Retinal pigment epithelial cell (primary cell): ENCODE measurements around the gene CPNE6.

ENCODE experiments used
- DNase-seq: peaks from one replicate; pipeline ENCODE4 v3.0.0-alpha.2; 2010; ENCODE audit warnings: low read depth
- H3K4me3 ChIP-seq: 2 replicates; pipeline ENCODE4 v1.5.1; 2011; ENCODE audit warnings: mild to moderate bottlenecking, low read length, control low read depth, moderate library complexity
- TF ChIP-seq, protein P1 (sequence below): conservative IDR thresholded peaks from 2 replicates; pipeline ENCODE4 v1.5.1; 2011; ENCODE audit warnings: low read depth, low read length, control low read depth, inconsistent platforms

The CPNE6 gene

DNA sequence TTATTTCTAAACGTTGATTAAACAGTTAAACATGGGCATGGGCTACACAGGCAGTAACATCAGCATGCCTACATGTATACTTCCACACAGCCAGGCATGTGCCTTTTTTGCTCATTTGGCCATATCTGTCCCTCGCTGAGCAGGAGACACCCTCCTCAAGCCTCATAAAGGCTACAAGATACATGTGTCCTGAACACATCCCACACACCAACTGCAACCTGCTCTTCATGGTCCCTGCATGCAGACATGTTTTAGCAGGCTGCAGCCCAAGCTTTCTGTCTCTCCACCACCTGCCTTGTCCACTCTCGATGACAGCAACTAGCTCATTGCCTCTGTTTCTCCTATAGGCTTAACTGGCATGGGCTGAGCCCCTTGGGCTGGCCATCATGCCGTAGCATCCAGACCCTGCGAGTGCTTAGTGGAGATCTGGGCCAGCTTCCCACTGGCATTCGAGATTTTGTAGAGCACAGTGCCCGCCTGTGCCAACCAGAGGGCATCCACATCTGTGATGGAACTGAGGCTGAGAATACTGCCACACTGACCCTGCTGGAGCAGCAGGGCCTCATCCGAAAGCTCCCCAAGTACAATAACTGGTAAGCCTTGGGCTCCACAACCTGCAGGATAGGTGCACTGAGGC, 25.3 kb downstream of the CPNE6 start:
- H3K4me3 ChIP-seq, result no peak overlapping the region
- TF ChIP-seq, protein P1, sequence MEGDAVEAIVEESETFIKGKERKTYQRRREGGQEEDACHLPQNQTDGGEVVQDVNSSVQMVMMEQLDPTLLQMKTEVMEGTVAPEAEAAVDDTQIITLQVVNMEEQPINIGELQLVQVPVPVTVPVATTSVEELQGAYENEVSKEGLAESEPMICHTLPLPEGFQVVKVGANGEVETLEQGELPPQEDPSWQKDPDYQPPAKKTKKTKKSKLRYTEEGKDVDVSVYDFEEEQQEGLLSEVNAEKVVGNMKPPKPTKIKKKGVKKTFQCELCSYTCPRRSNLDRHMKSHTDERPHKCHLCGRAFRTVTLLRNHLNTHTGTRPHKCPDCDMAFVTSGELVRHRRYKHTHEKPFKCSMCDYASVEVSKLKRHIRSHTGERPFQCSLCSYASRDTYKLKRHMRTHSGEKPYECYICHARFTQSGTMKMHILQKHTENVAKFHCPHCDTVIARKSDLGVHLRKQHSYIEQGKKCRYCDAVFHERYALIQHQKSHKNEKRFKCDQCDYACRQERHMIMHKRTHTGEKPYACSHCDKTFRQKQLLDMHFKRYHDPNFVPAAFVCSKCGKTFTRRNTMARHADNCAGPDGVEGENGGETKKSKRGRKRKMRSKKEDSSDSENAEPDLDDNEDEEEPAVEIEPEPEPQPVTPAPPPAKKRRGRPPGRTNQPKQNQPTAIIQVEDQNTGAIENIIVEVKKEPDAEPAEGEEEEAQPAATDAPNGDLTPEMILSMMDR, result no peak
- DNase-seq, result no peak

DNA sequence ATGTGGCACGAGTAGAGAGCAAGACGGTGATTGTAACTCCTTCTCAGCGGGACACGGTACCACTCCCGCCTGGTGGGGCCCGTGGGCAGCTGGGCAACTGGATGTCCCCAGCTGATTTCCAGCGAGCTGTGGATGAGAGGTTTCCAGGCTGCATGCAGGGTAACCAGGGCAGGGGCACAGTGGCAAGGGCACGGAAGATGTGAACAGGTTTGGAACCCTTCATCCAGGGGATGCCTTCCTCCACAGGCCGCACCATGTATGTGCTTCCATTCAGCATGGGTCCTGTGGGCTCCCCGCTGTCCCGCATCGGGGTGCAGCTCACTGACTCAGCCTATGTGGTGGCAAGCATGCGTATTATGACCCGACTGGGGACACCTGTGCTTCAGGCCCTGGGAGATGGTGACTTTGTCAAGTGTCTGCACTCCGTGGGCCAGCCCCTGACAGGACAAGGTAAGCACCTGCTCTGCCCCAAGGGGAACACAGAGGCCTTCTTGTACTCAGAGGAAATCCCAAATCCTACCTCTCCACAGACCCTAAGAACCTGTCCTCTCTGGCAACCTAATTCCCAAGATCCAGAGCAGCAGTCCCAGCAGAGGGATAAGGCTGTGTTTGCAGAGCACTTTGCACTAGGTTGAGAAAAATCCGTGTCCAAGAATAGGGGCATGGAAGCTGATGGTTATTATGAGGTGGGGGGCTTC, 27.0 kb downstream of the CPNE6 start:
- no peak overlapping the region for H3K4me3 ChIP-seq
- DNase-seq, result no peak
- TF ChIP-seq, protein P1, result no peak

DNA sequence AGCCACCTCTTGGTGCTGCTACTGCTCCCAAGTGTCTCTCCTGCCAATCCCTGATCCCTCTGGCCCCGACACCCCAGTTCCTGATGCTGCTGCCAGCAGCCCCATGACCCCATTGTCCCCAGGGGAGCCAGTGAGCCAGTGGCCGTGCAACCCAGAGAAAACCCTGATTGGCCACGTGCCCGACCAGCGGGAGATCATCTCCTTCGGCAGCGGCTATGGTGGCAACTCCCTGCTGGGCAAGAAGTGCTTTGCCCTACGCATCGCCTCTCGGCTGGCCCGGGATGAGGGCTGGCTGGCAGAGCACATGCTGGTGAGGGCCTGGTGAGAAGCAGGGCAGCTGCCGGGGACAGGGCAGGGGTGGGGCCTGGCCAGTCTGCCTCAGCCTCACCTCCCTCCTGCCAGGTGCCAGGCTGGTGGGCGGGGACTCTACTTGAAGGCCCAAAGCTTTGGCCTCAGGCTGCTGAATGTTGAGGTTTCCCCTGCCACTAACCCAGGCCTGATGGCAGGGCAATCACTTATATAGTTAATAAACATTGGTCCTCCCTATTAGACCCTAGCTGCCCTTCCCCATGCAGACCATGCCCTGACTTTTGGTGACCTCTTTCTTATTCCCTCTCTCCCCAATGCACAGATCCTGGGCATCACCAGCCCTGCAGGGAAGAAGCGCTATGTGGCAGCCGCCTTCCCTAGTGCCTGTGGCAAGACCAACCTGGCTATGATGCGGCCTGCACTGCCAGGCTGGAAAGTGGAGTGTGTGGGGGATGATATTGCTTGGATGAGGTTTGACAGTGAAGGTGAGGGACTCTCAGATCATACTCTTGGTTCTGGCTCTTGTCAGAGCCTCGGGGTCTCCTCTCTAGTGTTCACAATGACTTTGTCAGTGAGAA, 27.8 kb downstream of the CPNE6 start:
- TF ChIP-seq, protein P1, result no peak
- no peak overlapping the region for H3K4me3 ChIP-seq
- no peak for DNase-seq

DNA sequence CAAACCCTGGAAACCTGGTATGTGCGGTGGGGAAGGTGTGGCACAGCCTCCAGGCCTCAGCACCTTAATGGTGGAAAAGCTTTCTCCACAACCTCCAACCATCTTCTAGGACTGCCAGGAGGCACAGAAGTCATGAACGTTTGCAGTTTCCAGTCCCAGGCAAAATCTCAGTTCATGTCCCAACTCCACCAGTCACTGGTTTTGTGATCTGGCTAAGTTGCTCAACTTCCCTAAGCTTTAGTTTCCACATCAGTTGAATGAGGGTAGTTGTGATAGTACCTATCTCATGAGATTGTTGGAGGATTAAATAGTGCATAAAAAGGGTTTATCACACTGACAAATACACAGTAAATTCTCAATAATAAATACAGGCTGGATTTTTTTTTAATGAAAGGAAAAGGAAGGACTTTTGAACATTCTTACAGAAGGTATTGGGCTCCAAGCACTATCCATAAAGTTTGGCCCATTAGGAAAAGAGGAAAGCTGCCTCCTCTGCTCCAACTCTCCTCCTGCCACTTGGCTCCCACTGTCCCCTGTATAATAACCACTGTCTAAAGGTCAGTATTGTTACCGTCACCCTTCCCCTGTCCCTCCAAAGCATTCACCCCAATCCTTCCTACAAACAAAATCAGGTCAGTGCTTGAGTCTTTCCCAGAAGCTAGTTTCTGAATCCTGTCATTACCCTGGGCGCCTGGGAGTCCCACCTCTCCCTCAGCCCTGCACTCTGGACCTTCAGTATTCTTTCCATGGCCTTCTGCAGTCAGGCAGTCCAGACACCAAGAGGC, 29.0 kb downstream of the CPNE6 start:
- no peak overlapping the region for H3K4me3 ChIP-seq
- DNase-seq, result no peak
- TF ChIP-seq, protein P1, result no peak

DNA sequence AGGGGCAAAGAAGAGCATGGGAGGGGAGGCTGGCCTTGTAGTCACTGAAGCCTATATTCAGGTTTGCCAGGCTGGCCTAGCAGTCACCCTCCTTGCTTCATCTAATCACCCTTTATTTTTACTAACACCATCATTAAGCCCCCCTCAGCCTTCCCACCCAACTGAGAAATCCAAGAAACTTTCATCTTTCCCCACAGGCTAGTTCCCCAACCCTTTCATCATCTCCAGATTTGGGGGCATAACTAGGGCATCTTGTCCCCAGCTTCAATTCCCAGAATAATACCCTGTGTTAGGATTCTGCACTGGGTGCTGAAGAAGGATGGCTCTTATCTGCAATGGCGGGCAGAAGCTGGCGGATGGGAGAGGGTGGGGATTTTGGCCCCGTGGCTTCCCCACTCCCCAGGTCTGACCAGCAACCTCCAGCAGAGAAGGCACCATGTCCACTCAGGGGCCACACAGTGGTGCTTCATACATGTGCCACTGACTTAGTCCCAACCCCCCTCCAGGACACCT, 29.7 kb downstream of the CPNE6 start:
- TF ChIP-seq, protein P1, result no peak
- H3K4me3 ChIP-seq, result no peak overlapping the region
- DNase-seq, result no peak

DNA sequence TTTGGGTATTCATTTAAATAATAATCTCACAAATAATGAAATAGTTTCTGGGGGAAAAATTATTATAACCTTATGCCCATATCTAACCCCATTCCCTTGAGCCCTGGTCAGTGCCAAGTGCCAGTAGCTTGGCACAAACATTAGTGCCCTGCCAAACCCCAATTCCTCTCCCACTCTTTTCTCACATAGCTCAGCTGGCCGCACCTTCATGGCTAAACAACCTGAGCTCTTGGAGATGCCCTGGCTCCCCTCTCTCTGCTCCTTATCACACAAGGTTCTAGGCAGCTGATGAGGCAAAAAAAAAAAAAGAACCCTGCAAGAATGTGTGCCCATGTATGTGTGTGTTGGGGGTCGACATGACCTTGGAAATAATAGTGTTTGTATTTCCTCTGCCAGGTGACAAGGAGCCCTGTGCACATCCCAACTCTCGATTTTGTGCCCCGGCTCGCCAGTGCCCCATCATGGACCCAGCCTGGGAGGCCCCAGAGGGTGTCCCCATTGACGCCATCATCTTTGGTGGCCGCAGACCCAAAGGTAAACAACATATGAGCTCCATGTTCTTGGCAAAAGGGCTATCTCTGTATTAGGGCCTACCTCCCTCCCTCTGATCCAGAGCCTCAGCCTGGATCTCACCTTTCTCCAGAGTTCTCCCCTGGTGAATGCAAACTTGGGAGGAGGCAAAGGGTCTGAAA, 31.1 kb downstream of the CPNE6 start:
- no peak overlapping the region for H3K4me3 ChIP-seq
- no peak for DNase-seq

More for the DNA sequence above, 31.1 kb downstream of the CPNE6 start:
- TF ChIP-seq, protein P1, result no peak
